Astrocyte of the hippocampus (primary cell): ENCODE results near the gene MOGAT1.

Experiments
- DNase-seq: peaks from one replicate; pipeline ENCODE4 v3.0.0; 2011; ENCODE audit warnings: low read depth, low spot score

The MOGAT1 gene, protein sequence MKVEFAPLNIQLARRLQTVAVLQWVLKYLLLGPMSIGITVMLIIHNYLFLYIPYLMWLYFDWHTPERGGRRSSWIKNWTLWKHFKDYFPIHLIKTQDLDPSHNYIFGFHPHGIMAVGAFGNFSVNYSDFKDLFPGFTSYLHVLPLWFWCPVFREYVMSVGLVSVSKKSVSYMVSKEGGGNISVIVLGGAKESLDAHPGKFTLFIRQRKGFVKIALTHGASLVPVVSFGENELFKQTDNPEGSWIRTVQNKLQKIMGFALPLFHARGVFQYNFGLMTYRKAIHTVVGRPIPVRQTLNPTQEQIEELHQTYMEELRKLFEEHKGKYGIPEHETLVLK

DNA sequence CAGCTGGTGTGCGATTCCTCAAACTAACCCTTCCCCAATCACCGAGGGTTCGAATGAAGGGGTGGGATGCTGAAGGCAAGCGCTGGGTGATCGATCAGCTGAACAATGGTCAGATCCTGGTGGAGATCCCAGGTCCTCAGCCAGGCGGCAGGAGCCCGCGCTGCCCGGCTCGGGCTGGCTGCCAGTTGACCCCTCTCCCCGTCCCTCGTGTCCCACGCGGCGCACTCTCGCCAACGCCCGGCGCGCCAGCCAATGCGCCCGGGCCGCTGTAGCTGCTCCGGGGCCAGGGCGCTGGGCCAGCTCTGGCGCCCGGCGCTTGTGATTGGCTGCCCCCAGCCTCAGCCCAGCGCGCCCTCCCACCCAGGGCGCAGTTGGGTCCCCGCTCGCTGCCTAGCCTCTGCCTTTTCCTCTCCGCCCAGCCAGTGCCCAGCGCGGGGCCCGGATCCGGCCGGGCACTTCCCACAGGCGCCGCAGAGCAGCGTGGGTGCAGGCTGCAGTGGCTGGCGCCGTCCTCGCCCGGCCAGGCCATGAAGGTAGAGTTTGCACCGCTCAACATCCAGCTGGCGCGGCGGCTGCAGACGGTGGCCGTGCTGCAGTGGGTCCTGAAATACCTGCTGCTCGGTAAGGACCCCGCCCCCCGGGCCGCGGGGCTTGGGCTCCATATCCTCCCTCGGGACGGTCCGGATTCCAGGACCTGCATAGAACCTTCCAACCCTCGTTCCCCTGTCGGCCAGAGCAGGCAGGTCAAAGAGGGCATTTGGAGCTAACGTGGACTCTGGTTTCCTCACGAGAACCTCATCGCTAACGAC lies at the start of gene MOGAT1:
Gene MOGAT1 (plus strand): TSS at position 400 of the 809 bp plus-strand sequence. CDS start 128 bp downstream, at position 528.
- DNase-seq: peak; percentile 58

DNA sequence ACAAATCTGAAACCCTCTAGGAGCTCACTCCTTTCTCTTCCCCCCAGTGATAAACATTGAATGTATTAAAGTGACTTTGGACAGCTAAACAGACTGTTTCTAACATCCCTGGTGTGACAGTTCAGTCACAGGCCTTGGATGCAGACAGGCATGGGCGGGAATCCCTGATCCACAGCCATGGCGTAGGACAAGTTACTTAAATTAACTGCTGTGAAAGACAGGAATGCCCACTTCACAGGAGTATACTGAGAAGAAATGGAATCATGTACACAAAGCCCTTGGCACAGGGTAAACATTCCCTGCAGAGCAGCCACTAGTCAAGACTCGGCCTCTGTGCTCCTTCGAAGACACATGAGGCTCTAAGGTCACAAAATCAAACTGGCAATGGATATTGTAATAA lies 49.6 kb upstream of the MOGAT1 start:
- DNase-seq: no peak

- no peak for DNase-seq
Observed at GRCh38 chr2:222622910-222623309, 48.5 kb upstream of the MOGAT1 start.

DNA sequence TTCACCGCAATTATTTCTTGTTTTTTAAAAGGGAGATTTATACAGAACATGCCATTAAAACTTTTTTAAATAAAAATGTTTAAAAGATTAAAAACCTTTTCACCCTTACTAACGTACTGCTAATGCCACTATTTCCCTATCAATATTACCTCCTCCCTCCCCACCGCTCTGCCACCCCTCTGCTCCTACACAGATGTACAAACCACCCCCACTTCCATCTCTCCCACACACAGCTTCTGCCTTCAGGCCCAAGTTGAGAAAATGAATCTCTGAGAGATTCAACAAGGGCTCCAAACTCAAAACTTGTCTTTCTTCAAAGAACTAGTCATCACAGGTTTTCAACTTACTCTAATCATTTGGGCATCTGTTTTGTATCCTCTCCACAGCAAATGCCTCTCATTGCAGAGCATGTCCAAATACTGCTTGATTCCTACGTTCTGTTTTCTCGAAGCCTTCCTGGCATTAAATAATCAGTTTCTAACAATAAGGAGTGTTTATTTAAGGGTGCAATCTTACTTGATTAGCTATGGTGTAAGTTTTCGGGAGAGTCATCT lies 47.6 kb upstream of the MOGAT1 start:
- DNase-seq: no peak

DNA sequence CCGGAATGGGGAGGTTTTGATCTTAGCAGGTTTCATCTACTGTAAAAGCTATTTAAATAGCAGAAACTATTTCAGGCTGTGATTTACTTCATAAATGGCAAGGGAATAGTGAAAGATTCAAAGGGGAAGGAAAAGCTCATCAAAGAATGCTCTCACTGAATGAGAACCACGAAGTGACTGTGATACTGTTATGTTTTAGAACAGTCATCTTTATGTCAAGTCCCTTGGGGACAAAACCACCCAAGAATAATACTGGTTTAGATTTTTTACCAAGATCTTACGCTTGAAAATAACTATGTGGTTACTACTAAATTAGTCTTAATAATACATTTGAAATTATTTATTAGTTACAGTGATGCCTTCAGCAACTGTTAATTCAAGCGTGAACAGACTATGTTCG lies 43.7 kb upstream of the MOGAT1 start:
- no peak for DNase-seq

- DNase-seq: no peak
Observed at GRCh38 chr2:222635295-222635694, 36.2 kb upstream of the MOGAT1 start.

- no peak for DNase-seq
Observed at GRCh38 chr2:222637067-222637466, 34.4 kb upstream of the MOGAT1 start.

DNA sequence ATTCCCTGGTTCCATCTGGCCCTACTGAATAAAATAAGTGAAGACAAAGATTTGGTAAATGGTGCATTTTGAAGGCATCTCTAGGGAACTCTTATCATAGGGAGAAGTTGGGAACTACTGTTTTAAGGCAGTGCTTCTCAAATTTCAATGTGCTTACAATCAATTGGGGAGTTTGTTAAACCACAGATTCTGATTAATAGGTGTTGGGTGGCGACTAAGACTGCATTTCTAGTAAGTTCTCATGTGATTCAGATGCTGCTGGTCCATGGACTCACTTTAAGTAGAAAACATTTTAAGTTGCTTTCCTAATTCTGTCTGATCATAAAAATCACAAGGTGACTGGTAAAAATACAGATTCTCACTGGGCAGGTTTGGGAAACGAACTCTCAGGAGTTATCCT lies 30.1 kb upstream of the MOGAT1 start:
- DNase-seq: no peak

- DNase-seq: no peak
Observed at GRCh38 chr2:222643134-222643533, 28.3 kb upstream of the MOGAT1 start.

GRCh38 chr2:222646008-222646407 lies 25.4 kb upstream of the MOGAT1 start:
- DNase-seq: no peak

DNA sequence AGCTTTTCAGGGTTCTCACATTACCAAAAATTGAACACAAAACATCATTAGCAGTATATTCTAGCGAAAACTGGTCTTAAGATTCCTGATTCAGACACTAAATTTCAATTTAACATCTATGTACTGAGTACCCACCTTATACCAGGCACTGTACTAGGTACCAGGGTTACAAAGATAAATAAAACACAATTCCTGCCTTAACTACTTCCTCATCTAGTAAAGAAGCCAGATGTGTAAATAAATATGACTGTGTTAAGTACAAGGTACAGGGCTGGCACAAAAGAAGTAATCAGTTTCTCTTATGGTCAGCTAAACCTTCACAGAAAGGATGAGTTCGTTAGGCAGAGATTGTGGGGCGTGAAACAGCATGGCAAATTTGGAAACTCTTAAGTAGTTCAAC lies 21.7 kb upstream of the MOGAT1 start:
- no peak for DNase-seq

DNA sequence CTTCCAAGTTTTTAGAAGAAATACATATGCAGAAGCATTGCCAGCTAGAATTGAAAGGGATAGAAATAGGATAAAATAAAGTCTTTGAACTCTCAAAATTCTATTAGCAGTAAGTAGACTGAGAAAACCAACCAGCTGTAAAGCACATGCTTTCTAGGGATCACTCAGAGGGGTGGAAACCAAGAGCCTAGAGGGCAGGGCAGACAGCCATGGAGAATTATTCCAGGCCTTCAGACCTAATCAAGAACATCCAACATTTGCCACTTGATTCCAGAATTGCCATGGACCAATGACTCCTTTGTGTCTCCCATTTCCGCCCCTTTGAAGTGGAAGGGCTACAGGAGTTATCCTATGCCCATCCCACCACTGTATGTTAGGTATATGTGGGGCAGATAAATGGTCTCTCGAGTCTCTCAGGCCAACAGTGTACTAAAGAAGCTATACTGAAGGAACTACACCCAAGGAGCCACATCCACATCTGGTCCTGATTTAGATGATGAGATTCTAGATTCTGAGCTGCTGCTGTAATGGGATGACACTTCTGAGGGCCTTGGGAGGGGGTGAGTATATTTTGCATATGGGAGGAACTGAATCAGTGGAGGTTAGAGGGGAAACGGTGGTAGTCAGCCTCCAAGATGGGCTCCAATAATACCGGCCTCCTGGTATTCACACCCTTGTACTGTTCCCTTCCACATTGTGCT lies 19.6 kb upstream of the MOGAT1 start:
- no peak for DNase-seq

DNA sequence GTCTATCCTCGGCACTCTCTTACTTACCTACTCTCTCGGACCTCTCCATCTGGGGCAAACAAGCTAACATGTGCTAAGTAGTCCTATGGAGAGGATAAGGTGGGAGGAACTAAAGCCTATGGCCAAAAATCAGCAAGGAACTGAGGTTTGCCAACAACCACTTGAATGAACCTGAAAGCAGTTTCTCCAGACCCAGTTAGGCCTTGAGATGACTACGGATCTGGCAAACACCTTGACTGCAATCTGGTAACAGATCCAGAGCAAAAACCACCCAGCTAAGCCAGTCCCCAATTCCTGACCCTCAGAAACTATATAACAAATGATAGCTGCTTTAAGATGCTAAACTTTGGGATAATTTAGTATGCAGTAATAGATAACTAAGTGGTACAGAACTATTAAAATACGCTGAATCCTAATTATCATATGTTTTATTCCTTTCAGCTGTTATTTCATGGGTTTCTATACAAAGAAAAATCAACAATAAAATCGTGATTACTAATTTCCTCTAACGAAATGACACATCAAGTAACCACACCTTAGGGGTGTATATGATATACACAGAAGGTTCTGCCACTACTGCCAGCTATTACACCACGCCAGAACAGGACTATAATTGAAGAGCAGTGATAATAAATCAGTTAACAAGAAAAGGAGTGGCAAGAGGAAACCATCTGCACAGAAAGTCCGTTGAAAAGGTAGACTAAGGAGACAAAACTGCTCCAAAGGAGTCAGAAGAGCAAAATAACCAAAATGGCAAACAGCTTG lies 18.8 kb upstream of the MOGAT1 start:
- no peak for DNase-seq

GRCh38 chr2:222653280-222653679 lies 18.2 kb upstream of the MOGAT1 start:
- DNase-seq: no peak

GRCh38 chr2:222655787-222656525 lies 15.5 kb upstream of the MOGAT1 start, which contains the start of gene FARSB:
TSS of gene FARSB (minus strand) at chr2:222656092. CDS start at chr2:222656073, 19 bp downstream.
- DNase-seq: peak; percentile 98

DNA sequence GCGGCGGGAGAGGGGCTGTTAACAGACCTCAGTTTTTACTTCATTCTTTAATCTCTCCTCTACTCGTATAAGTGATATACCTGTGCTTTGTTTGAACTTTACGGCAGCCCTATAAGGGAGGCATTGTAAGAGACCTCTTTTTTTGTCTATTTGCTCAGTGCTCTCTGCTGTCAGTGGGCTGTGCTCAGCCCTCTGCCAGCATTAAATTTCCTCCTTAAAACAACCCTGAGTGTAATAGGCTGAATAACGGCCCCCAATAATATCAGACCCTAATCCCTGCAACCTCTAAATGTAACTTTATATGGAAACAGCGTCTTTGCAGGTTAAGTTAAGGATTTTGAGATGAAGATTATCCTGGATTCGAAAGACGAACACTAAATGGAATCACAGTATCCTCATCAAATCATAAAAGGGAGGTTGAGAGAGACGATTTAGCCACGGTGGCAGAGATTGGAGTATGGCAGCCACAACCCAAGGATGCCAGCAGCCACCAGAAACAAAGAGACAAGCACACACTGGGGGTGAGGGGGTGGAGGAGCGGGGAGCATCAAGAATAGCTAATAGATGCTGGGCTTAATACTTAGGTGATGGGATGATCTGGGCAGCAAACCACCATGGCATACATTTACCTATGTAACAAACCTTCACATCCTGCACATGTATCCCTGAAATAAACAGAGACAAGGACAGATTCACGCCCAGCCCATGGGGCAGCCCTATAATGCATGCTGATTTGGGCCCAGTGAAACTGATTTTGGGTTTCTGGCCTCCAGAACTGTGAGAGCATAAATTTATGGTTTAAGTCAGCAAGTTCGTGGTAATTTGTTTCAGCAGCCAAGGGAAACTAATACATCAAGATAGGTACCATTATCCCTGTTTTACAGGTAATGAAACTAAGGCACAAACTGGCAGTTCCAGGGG lies 14.7 kb upstream of the MOGAT1 start:
- DNase-seq: no peak

- no peak for DNase-seq
Observed at GRCh38 chr2:222663479-222663878, 8.0 kb upstream of the MOGAT1 start.

GRCh38 chr2:222668494-222669154 lies 2.8 kb upstream of the MOGAT1 start:
- DNase-seq: no peak

GRCh38 chr2:222669353-222669752 lies 2.1 kb upstream of the MOGAT1 start:
- no peak for DNase-seq
